ENCODE measurements around the gene ZMYND12.
"Not testable (repeated sequence)": the region's sequence is repeated elsewhere in the genome, so short reads cannot be mapped to it uniquely, and the experiment has no call there.

The ZMYND12 gene, protein sequence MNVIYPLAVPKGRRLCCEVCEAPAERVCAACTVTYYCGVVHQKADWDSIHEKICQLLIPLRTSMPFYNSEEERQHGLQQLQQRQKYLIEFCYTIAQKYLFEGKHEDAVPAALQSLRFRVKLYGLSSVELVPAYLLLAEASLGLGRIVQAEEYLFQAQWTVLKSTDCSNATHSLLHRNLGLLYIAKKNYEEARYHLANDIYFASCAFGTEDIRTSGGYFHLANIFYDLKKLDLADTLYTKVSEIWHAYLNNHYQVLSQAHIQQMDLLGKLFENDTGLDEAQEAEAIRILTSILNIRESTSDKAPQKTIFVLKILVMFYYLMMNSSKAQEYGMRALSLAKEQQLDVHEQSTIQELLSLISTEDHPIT

DNA sequence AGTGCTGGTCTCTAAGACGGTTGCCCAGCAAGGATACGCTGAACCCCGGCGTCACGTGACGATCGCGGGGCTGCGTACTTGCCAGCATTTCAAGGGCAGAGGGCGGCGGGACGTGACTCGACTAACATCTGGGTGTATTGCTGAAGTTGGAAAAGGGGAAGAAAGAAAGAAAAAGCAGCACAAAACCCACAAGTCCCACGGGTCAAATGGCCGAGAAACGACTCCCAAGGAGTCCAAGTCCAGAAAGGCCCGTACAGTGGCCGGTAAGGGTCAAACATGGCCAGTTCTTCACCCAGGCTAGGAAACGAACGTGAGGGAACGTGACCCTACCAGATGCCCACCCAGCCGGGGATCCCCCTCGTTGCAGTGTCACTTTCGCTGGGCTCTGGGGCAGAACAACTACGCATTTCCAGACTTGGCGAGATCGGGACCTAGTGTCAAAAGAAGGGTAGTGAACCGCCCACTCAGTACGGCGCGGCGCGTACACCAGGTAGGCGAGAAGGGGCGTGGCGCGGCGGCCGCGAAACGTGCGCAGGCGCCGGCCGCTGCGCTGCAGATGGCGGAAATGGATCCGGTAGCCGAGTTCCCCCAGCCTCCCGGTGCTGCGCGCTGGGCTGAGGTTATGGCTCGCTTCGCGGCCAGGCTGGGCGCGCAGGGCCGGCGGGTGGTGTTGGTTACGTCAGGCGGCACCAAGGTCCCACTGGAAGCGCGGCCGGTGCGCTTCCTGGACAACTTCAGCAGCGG, at the start of gene ZMYND12, which contains the start of gene PPCS:
Gene ZMYND12 (minus strand): TSS at position 13 of the 744 bp plus-strand sequence. CDS start 25 bp downstream, outside the sequence.
Gene PPCS (plus strand): TSS at position 534 of the 744 bp plus-strand sequence. CDS start 23 bp downstream, at position 557.
- peak; percentile 92 for ATAC-seq
- H3K36me3 Mint-ChIP-seq (ENCODE audit: low read depth), result peaks cover 39% of the 10 kb centered on the region
- H3K4me1 Mint-ChIP-seq, result peaks cover 38% of the 10 kb centered on the region
- no peaks in the 10 kb centered on the region for H3K9me3 Mint-ChIP-seq
- H3K27me3 Mint-ChIP-seq, result peaks cover 2% of the 10 kb centered on the region
- peak within 1 kb of the TSS; percentile 94 for H3K4me3 Mint-ChIP-seq
- peak within 1 kb of the TSS; percentile 100 for H3K27ac Mint-ChIP-seq
- peak; percentile 93 for DNase-seq

DNA sequence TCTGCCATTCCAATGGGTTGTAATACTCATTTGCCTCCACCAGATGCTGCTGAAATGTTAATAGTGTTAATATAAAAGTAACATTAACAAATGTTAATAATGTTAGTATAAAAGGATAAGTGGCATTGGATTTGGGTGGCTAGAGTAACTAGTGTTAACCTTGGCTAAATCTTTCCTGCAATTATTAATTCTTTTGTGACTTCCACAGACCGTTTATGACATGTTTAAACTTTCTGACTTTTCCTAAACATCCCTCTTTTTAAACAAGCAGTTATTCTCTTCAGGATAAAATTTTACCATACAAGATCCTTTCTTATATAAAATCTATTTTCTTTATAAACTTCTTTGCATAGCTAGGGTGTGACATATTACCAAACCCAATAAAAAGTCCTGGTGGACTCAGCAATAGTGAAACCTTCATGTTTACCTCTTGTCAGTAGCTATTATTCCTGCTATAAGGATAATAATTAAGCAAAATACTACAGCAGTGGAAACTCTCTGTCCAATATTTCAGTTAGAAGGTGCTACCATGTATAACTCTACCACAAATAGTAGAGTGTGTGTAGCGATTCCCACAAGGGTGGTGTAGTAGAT, 48.8 kb upstream of the ZMYND12 start:
- Mint-ChIP-seq H3K9me3 (peaks cover 27% of the 10 kb centered on the region), H3K4me3 (no peak overlapping the region), H3K36me3 (ENCODE audit: low read depth) (peaks cover 39% of the 10 kb centered on the region), H3K27ac (no peak overlapping the region), H3K27me3 (no peaks in the 10 kb centered on the region), H3K4me1 (no peaks in the 10 kb centered on the region)
- DNase-seq (no peak), ATAC-seq (no peak)

DNA sequence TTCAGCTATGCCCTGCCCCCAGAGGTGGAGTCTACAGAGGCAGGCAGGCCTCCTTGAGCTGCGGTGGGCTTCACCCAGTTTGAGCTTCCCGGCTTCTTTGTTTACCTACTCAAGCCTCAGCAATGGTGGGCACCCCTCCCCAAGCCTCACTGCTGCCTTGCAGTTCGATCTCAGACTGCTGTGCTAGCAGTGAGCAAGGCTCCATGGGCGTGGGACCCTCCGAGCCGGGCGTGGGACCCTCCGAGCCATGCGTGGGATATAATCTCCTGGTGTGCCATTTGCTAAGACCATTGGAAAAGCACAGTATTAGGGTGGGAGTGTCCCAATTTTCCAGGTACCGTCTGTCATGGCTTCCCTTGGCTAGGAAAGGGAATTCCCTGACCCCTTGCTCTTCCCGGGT, 46.2 kb upstream of the ZMYND12 start:
- not testable (repeated sequence) for H3K27me3 Mint-ChIP-seq, H3K27ac Mint-ChIP-seq, ATAC-seq, H3K4me3 Mint-ChIP-seq, H3K4me1 Mint-ChIP-seq, DNase-seq
- peaks cover 29% of the 10 kb centered on the region for H3K36me3 Mint-ChIP-seq (ENCODE audit: low read depth)
- peaks cover 20% of the 10 kb centered on the region for H3K9me3 Mint-ChIP-seq

DNA sequence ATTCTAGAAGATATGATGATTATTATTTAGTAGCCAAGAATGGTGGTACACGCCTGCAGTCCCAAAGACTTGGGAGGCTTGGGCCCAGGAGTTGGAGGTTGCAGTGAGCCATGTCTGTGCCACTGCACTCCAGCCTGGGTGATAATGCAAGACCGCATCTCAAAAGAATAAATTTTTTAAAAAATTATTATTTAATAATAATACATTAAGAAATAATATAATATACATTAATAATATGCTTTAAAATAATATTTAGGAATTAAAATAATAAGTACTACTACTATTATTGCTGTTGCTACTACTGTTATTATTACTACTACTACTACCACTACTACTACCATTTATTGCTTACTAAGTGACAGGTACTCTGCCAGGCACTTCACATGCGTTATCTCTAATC, 34.4 kb upstream of the ZMYND12 start:
- DNase-seq, result no peak
- Mint-ChIP-seq H3K27ac (no peak overlapping the region), H3K9me3 (no peaks in the 10 kb centered on the region), H3K4me3 (no peak overlapping the region), H3K27me3 (no peaks in the 10 kb centered on the region), H3K4me1 (no peaks in the 10 kb centered on the region), H3K36me3 (ENCODE audit: low read depth) (peaks cover 2% of the 10 kb centered on the region)
- ATAC-seq, result no peak

DNA sequence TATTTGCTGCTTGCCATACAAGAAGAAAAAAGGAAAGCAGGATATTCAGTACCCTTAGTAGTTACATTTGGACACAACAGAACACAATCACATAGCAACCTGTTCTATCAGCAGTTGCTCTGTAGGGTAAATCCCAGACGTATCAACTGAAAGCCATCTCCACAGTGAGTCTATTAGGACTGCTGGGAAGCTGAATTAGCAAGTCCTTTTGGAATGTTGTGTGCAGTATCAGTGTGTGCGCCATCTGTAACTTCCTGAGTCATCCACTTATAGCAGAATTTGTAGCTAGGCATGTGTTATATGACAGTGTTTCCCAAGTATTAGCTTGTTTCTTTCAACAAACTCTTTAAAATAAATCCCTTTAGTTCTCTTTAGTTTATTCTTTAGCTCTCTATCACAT, 28.6 kb upstream of the ZMYND12 start:
- Mint-ChIP-seq H3K4me1 (no peaks in the 10 kb centered on the region), H3K27ac (no peak overlapping the region), H3K36me3 (ENCODE audit: low read depth) (no peaks in the 10 kb centered on the region), H3K27me3 (no peaks in the 10 kb centered on the region), H3K4me3 (no peak overlapping the region), H3K9me3 (no peaks in the 10 kb centered on the region)
- no peak for DNase-seq
- ATAC-seq, result no peak

DNA sequence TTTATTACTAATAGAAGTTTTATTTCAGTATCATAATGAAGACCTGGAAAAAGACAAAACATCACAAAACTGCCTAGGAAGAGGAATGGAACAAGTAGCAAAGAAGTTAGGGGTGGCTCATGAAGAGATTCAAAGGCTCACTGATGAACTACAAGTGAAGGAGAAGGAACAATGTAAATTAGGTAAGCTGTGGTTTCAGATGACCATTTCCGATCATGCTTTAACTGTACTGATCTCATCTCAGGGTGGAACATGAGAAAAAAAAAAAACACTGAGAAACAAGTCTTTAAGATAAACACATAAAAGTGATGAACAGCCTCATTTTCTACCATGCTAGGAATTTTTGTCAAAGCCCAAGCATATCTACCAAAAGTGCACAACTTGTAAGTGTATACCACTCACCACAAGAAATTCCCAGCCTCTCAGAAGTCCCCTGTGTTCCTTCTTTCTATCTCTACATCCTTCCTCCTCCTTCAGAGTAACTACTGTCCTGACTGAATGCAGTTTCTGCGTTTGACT, 26.9 kb upstream of the ZMYND12 start:
- Mint-ChIP-seq H3K9me3 (no peaks in the 10 kb centered on the region), H3K36me3 (ENCODE audit: low read depth) (no peaks in the 10 kb centered on the region), H3K27ac (no peak overlapping the region), H3K4me3 (no peak overlapping the region), H3K4me1 (no peaks in the 10 kb centered on the region), H3K27me3 (no peaks in the 10 kb centered on the region)
- DNase-seq, result no peak
- ATAC-seq, result no peak

DNA sequence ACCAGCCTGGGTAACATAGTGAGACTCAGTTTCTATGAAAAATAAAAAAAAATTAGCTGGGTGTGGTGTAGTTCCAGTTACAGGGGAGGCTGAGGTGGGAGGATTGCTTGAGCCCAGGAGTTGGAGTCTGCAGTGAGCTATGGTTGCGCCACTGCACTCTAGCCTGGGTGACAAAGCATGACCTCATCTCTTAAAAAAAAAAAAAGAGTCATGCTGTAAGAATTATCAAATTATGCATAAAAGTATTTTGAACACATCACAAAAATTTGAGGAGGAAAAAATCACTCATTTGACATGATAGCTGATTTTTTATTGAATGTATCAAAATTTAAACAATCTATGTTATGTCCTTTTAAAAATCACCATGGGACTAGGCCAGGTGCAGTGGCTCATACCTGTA, 25.1 kb upstream of the ZMYND12 start:
- no peak overlapping the region for H3K4me3 Mint-ChIP-seq
- no peaks in the 10 kb centered on the region for H3K36me3 Mint-ChIP-seq (ENCODE audit: low read depth)
- ATAC-seq, result no peak
- no peak for DNase-seq
- no peaks in the 10 kb centered on the region for H3K4me1 Mint-ChIP-seq
- H3K9me3 Mint-ChIP-seq, result no peaks in the 10 kb centered on the region
- no peaks in the 10 kb centered on the region for H3K27me3 Mint-ChIP-seq
- no peak overlapping the region for H3K27ac Mint-ChIP-seq

DNA sequence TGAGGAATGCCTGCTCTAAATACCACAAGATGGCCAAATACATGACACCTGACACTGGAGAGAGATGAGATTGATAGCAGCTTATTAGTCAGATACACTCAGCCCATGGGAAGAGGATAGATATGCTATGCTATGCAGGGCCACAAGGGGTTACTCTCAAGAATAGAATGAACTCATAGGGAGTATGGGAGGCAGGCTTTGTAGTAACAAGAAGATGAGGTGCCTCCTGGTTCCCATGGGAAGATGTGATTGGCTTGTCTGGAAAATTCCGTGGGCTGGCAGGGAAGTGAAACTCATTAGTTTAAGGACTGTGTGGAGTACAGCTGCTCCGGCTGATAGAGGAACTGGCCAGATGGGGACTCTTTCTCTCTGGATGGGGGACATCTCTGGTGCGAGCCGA, 23.8 kb upstream of the ZMYND12 start:
- Mint-ChIP-seq H3K27ac (no peak overlapping the region), H3K36me3 (ENCODE audit: low read depth) (no peaks in the 10 kb centered on the region), H3K4me3 (no peak overlapping the region), H3K4me1 (peaks cover 6% of the 10 kb centered on the region), H3K27me3 (no peaks in the 10 kb centered on the region), H3K9me3 (no peaks in the 10 kb centered on the region)
- ATAC-seq (no peak), DNase-seq (no peak)

DNA sequence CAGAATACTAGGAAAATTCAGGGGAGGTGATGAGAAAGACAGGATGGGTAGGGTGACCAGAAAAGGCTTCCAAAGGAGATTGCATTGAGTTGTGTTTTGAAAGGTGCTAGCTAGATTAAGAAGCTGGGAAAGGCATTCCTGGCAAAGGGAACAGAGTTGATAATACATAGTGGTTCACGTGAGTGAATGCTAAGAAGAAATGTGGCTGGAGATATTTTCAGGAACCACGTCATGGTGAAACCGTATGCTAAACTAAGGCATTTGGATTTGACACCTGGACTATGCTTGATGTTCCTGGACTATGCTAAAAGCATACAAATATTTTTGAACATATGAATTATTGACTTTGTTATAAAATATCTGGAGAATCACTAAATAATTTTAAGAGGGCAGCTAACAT, 22.0 kb upstream of the ZMYND12 start:
- Mint-ChIP-seq H3K9me3 (no peaks in the 10 kb centered on the region), H3K36me3 (ENCODE audit: low read depth) (no peaks in the 10 kb centered on the region), H3K27ac (peak overlapping the region; percentile 32), H3K4me3 (no peak overlapping the region), H3K27me3 (no peaks in the 10 kb centered on the region), H3K4me1 (peaks cover 6% of the 10 kb centered on the region)
- ATAC-seq (no peak), DNase-seq (no peak)

DNA sequence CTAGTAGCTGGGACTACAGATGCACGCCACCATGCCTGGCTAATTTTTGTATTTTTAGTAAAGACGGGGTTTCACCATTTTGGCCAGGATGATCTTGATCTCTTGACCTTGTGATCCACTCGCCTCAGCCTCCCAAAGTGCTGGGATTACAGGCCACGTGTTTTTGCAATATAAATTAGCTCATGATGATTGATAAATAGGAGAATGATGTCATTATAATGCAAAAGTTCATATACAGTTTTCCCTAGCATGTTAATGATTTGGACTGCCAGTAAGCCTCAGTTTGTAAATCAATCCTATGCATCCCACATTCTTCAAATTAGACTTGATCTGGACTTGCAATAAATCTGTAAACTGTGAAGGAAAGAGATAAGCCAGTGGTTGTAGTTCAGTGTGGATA, 21.5 kb upstream of the ZMYND12 start:
- not testable (repeated sequence) for H3K4me1 Mint-ChIP-seq; H3K9me3 Mint-ChIP-seq; H3K36me3 Mint-ChIP-seq (ENCODE audit: low read depth); H3K27ac Mint-ChIP-seq; ATAC-seq; H3K27me3 Mint-ChIP-seq; H3K4me3 Mint-ChIP-seq; DNase-seq

DNA sequence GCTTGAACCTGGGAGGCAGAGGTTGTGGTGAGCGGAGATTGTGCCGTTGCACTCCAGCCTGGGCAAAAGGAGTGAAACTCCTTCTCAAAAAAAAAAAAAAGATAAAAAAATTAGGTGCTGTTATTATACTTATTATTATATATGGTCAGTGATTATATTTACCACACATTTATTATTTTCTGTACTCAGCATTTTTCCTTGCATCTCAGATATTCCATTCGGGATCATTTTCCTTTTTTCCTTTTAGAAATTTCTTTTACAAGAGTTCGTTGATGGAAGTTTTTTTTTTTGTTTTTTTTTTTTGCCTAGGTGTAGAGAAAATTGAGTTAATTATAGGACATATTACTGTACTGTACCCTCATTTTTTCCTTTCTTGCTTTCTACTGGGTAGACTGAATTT, 20.8 kb upstream of the ZMYND12 start:
- no peak overlapping the region for H3K4me3 Mint-ChIP-seq
- no peak overlapping the region for H3K27ac Mint-ChIP-seq
- ATAC-seq (no peak), DNase-seq (no peak)
- H3K27me3 Mint-ChIP-seq, result no peaks in the 10 kb centered on the region
- H3K9me3 Mint-ChIP-seq, result no peaks in the 10 kb centered on the region
- peaks cover 6% of the 10 kb centered on the region for H3K4me1 Mint-ChIP-seq
- no peaks in the 10 kb centered on the region for H3K36me3 Mint-ChIP-seq (ENCODE audit: low read depth)

DNA sequence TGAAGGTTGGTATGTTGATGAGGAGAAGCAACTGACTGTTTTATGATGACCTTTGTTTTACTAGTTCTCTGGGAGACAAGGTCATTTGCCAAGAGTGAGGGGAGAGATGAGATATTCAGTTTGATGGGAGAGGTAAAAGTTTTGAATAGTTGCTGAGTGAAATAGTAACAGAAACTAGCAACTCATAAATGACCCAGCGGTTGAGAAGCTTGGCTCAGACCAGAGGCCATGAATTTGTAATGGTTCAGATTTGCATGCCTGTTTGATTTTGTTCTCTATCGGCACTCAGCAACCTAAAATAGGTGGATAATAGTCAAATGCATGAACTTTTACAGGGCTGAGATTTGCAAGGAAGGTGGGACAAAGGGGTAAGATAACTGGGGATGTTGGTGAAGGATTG, 13.9 kb upstream of the ZMYND12 start:
- Mint-ChIP-seq H3K4me3 (no peak overlapping the region), H3K27ac (no peak overlapping the region), H3K4me1 (peaks cover under 1% of the 10 kb centered on the region), H3K36me3 (ENCODE audit: low read depth) (peaks cover 3% of the 10 kb centered on the region), H3K27me3 (peaks cover 2% of the 10 kb centered on the region), H3K9me3 (no peaks in the 10 kb centered on the region)
- ATAC-seq, result no peak
- DNase-seq, result no peak

DNA sequence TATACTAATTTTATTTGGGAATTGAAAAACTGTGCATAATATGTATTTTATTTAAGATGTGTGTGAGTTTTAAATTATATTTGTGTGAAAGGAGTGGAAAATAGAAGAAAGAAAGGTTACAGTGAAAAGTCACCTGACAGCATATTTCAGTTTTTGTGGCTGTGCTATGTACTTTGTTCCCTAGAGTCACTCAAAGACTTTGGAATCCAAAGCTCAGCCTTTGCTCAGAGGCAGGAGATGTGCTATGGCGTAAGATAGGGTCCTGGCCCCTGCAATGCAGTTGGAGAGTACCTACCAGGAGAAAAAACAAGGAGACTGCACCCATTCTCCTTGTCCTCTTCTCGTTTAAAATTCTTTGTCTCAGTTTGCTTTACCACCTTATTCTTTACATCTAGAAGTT, 10.2 kb upstream of the ZMYND12 start:
- ATAC-seq, result no peak
- H3K4me1 Mint-ChIP-seq, result peaks cover 19% of the 10 kb centered on the region
- DNase-seq, result no peak
- no peak overlapping the region for H3K27ac Mint-ChIP-seq
- peaks cover 4% of the 10 kb centered on the region for H3K36me3 Mint-ChIP-seq (ENCODE audit: low read depth)
- H3K4me3 Mint-ChIP-seq, result no peak overlapping the region
- H3K9me3 Mint-ChIP-seq, result no peaks in the 10 kb centered on the region
- H3K27me3 Mint-ChIP-seq, result peaks cover 2% of the 10 kb centered on the region

DNA sequence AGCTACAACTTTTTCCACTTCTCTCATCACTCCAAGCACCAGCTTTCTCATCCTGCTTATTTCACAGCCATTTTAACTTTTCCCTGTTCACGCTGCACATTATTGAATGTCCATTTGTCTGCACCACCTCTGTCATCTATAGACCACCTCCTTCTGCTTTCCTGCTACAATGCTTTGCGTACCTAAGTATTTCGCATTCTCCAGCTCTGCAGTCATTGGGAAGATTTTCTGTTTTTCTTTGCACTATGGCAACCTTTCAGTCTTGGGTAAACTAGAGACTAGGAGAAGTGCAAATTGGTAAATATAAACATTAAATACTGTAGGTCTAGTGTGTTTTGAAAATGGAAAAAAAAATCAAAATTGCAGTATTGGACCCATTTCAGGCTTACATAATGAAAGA, 8.1 kb upstream of the ZMYND12 start:
- Mint-ChIP-seq H3K27ac (no peak overlapping the region), H3K4me3 (peak overlapping the region; percentile 81), H3K27me3 (peaks cover 2% of the 10 kb centered on the region), H3K9me3 (no peaks in the 10 kb centered on the region), H3K36me3 (ENCODE audit: low read depth) (peaks cover 21% of the 10 kb centered on the region), H3K4me1 (peaks cover 27% of the 10 kb centered on the region)
- ATAC-seq, result no peak
- no peak for DNase-seq

Data from activated naive CD8-positive, alpha-beta T cell treated with anti-CD3 and anti-CD28 coated beads, Interleukin-2, amount 50 U/mL, for 24 hours (primary cell).